ENCODE results near the gene OTUD1. TPM values are rescaled to one million over a fixed set of nuclear protein-coding genes. Genes with fewer than 3 reads are reported as not detected.

OTUD1 gene
- total RNA-seq, 2 donors from 2014 or later, result 7.8 to 10.5 TPM

DNA sequence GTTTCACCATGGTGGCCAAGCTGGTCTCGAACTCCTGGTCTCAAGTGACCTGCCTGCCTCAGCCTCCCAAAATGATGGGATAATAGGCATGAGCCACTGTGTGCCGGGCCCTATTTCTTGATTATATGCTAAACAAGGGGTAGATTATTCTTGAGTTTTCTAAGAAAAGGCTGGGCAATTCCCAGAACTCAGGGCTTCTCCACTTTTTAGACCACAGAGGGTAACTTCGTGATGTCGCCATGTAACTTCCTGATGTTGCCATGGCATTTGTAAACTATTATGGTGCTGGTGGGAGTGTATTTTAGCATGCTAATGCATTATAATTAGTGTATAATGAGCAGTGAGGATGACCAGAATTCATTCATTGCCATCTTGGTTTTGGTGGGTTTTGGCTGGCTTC, 35.8 kb downstream of the OTUD1 start:
- H3K27ac ChIP-seq, result no peak overlapping the region
- no peak for ATAC-seq
- no peak for DNase-seq
- no peaks in the 10 kb centered on the region for H3K9me3 ChIP-seq
- TF ChIP-seq, protein P1, sequence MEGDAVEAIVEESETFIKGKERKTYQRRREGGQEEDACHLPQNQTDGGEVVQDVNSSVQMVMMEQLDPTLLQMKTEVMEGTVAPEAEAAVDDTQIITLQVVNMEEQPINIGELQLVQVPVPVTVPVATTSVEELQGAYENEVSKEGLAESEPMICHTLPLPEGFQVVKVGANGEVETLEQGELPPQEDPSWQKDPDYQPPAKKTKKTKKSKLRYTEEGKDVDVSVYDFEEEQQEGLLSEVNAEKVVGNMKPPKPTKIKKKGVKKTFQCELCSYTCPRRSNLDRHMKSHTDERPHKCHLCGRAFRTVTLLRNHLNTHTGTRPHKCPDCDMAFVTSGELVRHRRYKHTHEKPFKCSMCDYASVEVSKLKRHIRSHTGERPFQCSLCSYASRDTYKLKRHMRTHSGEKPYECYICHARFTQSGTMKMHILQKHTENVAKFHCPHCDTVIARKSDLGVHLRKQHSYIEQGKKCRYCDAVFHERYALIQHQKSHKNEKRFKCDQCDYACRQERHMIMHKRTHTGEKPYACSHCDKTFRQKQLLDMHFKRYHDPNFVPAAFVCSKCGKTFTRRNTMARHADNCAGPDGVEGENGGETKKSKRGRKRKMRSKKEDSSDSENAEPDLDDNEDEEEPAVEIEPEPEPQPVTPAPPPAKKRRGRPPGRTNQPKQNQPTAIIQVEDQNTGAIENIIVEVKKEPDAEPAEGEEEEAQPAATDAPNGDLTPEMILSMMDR (IDR thresholded peaks at IDR 0.05), result no peak
- no peak overlapping the region for H3K4me3 ChIP-seq
- intact Hi-C loops (cut with DNase I), result no loop called here
- no peaks in the 10 kb centered on the region for H3K27me3 ChIP-seq
- H3K36me3 ChIP-seq (replicated peaks in 1 of 2; ENCODE audit: insufficient read depth in 1 of 2, low read depth in 2 of 2), result no peaks in the 10 kb centered on the region
- WGBS, 2 donors, result 85 to 88% methylated on average over 4 of the region's 4 CpGs
- no peaks in the 10 kb centered on the region for H3K4me1 ChIP-seq

DNA sequence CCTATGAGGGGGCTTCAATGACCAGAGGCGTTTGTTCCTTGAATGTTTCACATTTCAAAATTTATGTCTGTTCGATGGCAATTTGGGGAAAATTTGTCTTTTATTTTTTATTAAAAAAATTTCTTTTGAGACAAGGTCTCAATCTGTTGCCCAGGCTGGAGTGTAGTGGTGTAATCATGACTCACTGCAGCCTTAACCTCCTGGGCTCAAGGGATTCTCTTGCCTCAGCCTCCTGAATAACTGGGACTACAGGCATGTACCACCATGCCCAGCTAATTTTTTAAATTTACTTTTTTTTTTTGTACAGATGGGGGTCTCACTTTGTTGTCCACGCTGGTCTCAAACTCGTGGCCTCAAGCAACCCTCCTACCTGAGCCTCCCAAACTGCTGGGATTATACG, 39.7 kb downstream of the OTUD1 start:
- 79 to 88% methylated on average over 5 of the region's 5 CpGs for WGBS, 2 donors
- Histone ChIP-seq H3K4me1 (no peaks in the 10 kb centered on the region), H3K27me3 (no peaks in the 10 kb centered on the region), H3K36me3 (replicated peaks in 1 of 2; ENCODE audit: insufficient read depth in 1 of 2, low read depth in 2 of 2) (no peaks in the 10 kb centered on the region), H3K4me3 (no peak overlapping the region), H3K9me3 (no peaks in the 10 kb centered on the region), H3K27ac (no peak overlapping the region)
- intact Hi-C loops (cut with DNase I), result no loop called here
- DNase-seq (no peak), ATAC-seq (no peak)
- TF ChIP-seq, protein P1 (IDR thresholded peaks at IDR 0.05), result no peak
- no peak for TF ChIP-seq POLR2A (IDR thresholded peaks at IDR 0.05)

DNA sequence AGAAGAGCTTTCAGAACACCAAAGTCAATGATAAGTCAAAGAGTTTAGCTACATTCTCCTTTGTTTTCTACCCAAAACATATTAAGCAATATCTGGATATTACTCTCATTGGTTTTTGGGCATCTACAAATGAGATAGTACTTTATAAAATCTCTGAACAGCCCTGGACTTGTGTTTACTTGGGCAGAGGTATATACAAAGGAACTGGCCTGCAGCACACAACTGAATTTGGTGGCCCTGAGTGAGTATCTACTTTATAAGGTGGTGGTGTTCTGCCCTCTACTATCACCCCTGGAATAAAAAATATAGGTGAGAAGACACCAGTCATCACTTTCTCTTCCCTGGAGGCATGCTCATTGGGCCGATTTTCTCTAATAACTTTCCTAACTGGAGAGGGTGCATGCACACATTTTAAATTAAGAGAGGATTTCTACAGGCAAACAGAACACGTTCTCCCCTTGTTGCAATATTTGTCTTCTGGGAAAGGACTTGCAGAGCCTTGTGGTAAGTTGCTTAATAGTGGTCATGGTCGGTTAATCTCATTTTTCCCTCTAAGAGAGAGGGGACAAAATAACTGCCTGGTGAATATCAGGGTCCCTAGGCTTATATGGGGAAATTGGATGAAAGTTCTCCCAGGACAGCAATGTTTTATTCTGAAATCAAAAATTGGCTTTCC, 41.1 kb downstream of the OTUD1 start:
- TF ChIP-seq, protein P1 (IDR thresholded peaks at IDR 0.05), result no peak
- no peaks in the 10 kb centered on the region for H3K27me3 ChIP-seq
- H3K4me3 ChIP-seq, result no peak overlapping the region
- no peaks in the 10 kb centered on the region for H3K4me1 ChIP-seq
- 69 to 74% methylated on average over 3 of the region's 3 CpGs for WGBS, 2 donors
- DNase-seq (no peak), ATAC-seq (no peak)
- no peak overlapping the region for H3K27ac ChIP-seq
- intact Hi-C loops (cut with DNase I), result no loop called here
- H3K36me3 ChIP-seq (replicated peaks in 1 of 2; ENCODE audit: insufficient read depth in 1 of 2, low read depth in 2 of 2), result no peaks in the 10 kb centered on the region
- H3K9me3 ChIP-seq, result no peaks in the 10 kb centered on the region

DNA sequence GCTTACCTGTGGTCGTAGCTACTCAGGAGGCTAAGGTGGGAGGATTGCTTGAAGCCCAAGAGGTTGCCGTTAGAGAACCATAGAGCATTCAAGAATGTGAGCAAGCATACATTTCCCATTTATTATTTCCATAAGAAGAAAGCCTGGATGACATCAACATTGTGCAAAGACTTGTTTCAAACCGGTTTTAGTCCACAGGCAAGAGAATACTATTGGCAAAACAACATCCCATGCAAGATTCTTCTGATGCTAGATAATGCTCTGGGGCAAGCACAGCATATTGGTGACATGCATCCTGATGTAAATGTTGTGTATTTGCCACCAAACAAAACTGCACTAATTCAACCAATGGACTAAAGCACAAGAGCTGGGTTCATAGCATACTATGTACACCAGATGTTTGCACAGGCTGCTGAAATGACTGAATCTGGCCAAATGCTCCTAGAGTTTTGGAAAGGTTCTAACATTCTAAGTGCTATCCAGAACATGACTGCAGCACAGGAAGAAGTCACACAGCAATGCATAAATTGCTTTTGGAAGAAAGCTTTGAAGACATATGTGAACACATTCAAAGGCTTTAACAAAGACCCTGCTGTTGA, 42.6 kb downstream of the OTUD1 start:
- H3K4me1 ChIP-seq, result no peaks in the 10 kb centered on the region
- TF ChIP-seq, protein P1 (IDR thresholded peaks at IDR 0.05), result no peak
- no peak for TF ChIP-seq POLR2A (IDR thresholded peaks at IDR 0.05)
- no peak overlapping the region for H3K4me3 ChIP-seq
- WGBS, 2 donors, result 81 to 86% methylated on average over 3 of the region's 3 CpGs
- no peaks in the 10 kb centered on the region for H3K9me3 ChIP-seq
- H3K27ac ChIP-seq, result no peak overlapping the region
- ATAC-seq (no peak), DNase-seq (no peak)
- no peaks in the 10 kb centered on the region for H3K36me3 ChIP-seq (replicated peaks in 1 of 2; ENCODE audit: insufficient read depth in 1 of 2, low read depth in 2 of 2)
- H3K27me3 ChIP-seq, result no peaks in the 10 kb centered on the region
- intact Hi-C loops (cut with DNase I), result no loop called here

DNA sequence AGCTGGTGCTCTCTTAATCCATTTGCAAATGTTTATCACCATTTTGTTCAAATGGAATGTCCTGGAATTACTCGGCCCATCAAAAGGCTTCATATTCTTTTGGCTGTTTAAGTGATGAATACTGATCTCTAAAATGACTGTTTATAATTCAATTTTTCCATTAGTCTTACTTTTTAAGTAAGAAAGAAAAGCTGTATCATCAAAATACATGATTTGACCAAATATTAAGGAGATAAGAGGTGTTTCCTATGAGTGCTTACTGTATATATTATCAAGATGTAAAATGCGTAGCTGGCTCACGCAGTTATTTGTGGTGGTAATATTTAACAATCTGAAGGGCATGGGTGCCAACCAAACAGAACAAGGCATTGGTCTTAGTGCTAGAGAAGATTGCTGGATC, 51.2 kb downstream of the OTUD1 start:
- intact Hi-C loops (cut with DNase I), result no loop called here
- no peak for DNase-seq
- H3K4me3 ChIP-seq, result no peak overlapping the region
- TF ChIP-seq, protein P1 (IDR thresholded peaks at IDR 0.05), result no peak
- TF ChIP-seq POLR2A (IDR thresholded peaks at IDR 0.05), result no peak
- H3K36me3 ChIP-seq (replicated peaks in 1 of 2; ENCODE audit: insufficient read depth in 1 of 2, low read depth in 2 of 2), result no peaks in the 10 kb centered on the region
- no peaks in the 10 kb centered on the region for H3K27me3 ChIP-seq
- no peaks in the 10 kb centered on the region for H3K9me3 ChIP-seq
- no peak overlapping the region for H3K27ac ChIP-seq
- no peak for ATAC-seq
- H3K4me1 ChIP-seq, result no peaks in the 10 kb centered on the region
- 69 to 73% methylated on average over 3 of the region's 3 CpGs for WGBS, 2 donors
